SK-N-MC (cell line): ENCODE results near the gene AKR7A2.

Experiments
- EZH2 ChIP-seq: fragments of 200-600 bp; sonication (generic); IDR thresholded peaks from one replicate; pipeline ENCODE4 v1.6.1; 2017; ENCODE audit warnings: antibody characterized with exemption
- FOXP2 ChIP-seq: optimal IDR thresholded peaks from 2 replicates; pipeline ENCODE3; 2011; ENCODE audit warnings: mild to moderate bottlenecking, moderate library complexity; ENCODE audit not compliant: insufficient read depth; ENCODE audit errors: extremely low read length, control extremely low read depth
- POLR2AphosphoS5 ChIP-seq: IDR thresholded peaks from 2 replicates; pipeline ENCODE4 v1.6.1; 2012; ENCODE audit warnings: mild to moderate bottlenecking, low read depth, low read length, borderline replicate concordance

DNA sequence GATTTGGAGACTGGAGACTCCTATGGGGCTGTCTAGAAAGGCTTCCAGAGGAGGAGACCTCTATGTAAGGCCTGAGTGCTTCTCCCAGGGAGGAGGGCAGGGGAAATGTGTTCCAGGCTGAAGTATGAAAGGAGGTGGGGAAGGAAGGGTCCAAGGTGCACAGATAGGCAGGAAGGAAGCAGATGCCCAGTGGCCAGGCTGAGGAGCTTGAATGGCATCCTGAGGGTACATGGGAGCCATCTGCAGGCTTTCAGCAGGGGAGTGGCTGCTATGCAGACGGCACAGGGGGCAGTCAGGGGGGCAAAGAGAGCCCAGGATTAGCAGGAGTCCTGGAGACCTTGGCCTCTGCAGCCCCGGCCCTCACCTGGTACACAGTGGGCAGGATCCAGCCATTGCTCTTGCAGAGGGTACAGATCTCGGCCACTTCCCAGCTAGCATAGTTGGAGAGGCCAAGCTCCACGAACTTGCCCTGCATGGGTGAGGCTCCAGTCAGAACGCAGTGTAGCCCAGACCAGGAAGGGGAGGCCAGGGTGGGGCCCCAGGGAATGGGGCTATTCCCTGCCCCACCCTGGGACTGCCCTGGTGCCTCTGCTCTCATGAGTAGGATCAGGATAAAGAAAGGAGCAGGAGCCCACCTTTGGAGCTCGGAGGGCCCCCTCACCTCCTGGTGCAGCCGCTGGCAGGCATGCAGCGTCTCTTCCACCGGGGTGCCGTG is 4.0 kb downstream of the AKR7A2 start:
- TF ChIP-seq POLR2AphosphoS5 (no peak), EZH2 (no peak), FOXP2 (no peak)
